GM12875 (cell line): ENCODE data around the gene NAPSA.

Experiments used
- H3K4me3 ChIP-seq: one replicate; pipeline ENCODE4 v1.5.1; 2011; ENCODE audit warnings: low read depth, low read length, control low read depth
- CTCF ChIP-seq: IDR thresholded peaks from 2 replicates; pipeline ENCODE4 v1.5.1; 2011; ENCODE audit warnings: low read depth, mild to moderate bottlenecking, control low read depth, inconsistent platforms, low read length, moderate library complexity, borderline replicate concordance; ENCODE audit not compliant: insufficient read depth

NAPSA gene

GRCh38 chr19:50383852-50384684 lies 18.6 kb upstream of the NAPSA start, which contains the start of gene POLD1:
TSS of gene POLD1 (plus strand) at chr19:50384347. CDS start at chr19:50398852, 14,505 bp downstream.
- no peak for TF ChIP-seq CTCF

GRCh38 chr19:50383001-50383851 lies 17.8 kb upstream of the NAPSA start:
- peak overlapping the region; percentile 45 for H3K4me3 ChIP-seq
- TF ChIP-seq CTCF = no peak

More at GRCh38 chr19:50383852-50384684, 18.6 kb upstream of the NAPSA start, which contains the start of gene POLD1:
- peak within 1 kb of the TSS; percentile 82 for H3K4me3 ChIP-seq

- TF ChIP-seq CTCF = no peak
- no peak overlapping the region for H3K4me3 ChIP-seq
Observed at GRCh38 chr19:50381881-50382729, 16.7 kb upstream of the NAPSA start.

- no peak for TF ChIP-seq CTCF
- no peak overlapping the region for H3K4me3 ChIP-seq
Observed at GRCh38 chr19:50380751-50381151, 15.3 kb upstream of the NAPSA start.

GRCh38 chr19:50380137-50380536 lies 14.7 kb upstream of the NAPSA start:
- H3K4me3 ChIP-seq = no peak overlapping the region
- no peak for TF ChIP-seq CTCF

DNA sequence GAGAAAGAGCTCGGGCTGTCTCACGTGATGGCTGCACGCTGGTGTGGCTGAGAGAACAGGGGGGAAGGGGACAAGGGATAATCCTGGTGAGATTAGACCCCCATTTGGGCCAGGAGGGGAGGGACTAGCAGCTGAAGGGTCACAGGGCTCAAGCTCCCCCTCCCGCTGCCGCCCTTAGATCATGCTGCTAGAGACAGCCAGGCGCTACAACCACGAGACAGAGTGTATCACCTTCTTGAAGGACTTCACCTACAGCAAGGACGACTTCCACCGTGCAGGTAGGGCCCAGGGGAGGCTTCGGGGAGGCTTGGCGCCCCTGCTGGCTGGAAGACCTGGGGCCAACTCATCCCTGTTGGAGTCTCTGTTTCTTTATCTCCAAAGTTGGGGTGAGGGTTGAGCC lies 14.2 kb upstream of the NAPSA start:
- no peak overlapping the region for H3K4me3 ChIP-seq
- no peak for TF ChIP-seq CTCF
